ENCODE results near the gene MICAL2.

Gene MICAL2

GRCh38 chr11:12253843-12254281 lies 143.5 kb downstream of the MICAL2 start:
- no peak for DNase-seq

DNA sequence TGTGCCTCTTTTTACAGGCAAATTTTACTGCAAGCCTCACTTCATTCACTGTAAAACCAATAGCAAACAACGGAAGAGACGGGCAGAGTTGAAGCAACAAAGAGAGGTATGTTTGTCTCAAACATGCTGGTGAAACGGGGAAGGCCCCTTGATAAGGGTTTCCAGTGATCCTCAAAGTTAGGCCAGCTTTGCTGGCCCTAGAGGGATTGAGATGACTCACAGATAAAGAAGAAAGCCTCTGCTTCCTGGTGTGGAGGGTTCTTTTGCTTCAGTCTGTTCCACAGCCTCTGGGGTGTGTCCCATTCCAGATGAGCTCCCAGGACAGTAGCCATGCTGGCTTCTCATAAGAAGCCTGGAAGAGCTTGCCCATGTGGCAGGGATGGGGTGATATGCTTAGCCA lies 148.1 kb downstream of the MICAL2 start:
- DNase-seq = no peak

- DNase-seq = no peak
Measured at GRCh38 chr11:12259956-12260355, 149.6 kb downstream of the MICAL2 start.

DNA sequence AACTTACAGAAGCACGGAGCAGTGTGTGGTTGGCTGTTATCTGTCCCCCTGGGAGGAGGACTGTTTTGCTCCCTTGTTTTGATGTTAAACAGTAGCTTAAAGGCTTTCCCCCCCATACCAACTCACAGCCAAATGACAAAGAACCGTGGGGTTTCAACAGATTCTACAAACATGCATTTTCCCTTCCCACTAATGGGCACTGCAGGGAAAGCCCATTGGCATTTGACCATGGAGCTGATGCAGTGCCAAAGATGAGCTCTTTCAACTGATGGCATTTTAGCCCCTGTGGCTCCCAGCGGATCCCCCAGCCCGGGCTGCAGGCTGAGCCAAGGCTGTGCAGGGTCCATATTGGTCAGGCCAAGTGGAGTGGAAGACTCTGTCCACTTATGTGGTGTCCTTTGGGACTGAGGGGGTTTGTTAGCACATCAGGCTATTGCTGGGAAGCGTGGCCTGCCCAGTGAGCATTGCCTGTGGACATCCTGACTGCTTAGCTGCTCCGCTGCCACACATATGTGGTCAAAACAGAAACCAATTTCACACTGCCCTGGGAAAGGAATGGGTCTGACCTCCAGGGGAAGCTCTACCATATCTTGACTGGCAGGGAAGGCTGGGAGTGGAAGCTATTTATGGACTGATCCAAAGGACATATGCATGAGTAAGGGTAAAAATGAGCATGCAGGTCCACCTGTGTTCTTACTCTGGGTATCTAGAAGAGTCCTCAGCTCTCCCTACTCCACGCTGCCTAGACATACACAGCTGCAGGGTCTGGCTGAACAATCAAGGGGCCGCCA lies 150.5 kb downstream of the MICAL2 start:
- no peak for DNase-seq

DNA sequence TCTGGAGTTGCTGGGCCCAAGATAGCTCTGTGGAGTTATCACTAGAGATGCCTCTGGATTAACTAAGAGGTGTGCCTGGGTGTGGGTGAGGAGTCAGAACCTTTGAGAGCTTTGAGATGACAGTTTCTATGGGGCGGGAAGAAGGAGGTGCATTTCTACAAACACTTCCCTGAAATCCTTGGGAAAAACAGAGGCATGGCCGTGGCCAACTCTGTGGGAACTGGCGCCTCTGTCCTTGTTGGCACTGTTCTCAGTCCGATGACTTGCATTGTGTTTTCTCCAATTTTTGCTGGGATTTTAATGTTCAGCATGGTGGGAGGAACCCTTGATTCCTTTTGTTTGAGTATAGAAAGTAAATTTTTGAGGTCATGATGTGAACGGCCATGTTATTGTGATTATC lies 151.2 kb downstream of the MICAL2 start:
- no peak for DNase-seq

GRCh38 chr11:12263141-12263693 lies 152.8 kb downstream of the MICAL2 start:
- DNase-seq = no peak

- DNase-seq = no peak
Measured at GRCh38 chr11:12264361-12264760, 154.0 kb downstream of the MICAL2 start.

- no peak for DNase-seq
Measured at GRCh38 chr11:12266132-12266531, 155.7 kb downstream of the MICAL2 start.

DNA sequence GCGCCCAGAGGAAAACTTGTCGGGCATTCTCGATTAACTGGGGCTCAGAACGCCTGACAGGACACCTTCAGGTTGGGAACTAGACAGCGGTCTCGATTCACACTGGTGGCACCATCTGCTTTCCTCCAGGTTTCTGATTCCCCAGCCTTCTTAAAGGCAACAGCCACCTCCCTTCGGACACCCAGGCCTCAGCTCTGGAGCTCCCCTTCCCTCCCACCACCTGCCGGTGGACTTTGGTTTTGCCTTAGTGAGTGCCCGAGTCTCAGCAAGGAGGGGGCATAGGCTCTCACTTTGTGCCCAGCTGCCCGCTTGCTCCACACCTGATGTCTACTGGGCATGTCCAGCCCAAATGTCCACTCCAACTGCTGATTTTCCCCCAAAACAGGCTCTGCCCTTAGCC lies 156.6 kb downstream of the MICAL2 start:
- DNase-seq = no peak

- DNase-seq = no peak
Measured at GRCh38 chr11:12267921-12268320, 157.5 kb downstream of the MICAL2 start.

DNA sequence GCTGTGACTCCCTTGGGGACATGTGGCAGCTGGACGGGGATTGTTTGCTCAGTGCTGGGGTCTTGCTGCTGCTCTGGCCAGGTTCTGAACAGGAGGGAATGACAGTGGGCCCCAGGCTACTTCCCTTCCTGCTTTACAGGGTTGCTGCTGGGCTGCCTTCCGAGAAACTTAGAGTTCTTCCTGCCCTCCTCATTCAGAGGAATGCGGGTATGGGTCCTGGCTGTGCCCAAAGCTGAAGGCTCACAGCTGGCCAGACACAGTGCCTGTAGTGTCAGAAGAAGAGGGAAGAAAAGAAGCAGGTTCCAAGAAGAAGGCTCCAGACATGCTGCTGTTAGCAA lies 158.7 kb downstream of the MICAL2 start:
- DNase-seq = no peak

GRCh38 chr11:12269446-12270214 lies 159.2 kb downstream of the MICAL2 start:
- no peak for DNase-seq

DNA sequence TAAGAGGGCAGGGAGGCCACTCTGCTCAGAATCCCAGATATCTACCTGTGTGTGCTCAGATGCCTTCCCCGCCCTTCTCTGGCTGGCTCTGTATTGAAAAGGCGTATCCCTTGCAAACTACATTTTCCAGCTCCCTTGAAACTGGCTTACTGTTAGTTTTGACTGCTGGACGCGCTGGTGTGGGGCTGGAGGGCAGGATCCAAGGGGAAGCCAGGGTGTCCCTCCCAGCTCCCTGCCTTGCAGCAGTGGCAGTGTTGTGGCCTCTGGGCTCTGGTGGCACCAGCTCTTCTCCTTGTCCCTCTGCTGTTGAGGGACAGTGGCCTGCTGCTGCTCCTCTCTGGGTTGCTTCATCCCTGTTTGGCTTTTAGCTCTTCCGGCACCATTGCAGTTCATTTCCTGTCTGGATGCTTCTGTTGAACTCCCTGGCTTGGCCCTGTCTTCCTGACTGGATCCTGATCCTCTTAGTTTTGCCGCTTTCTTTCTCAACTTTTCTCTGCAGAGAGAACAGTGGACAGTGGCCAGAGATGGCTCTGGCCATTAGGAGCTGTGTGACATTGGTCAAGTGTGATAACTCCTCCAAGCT lies 159.9 kb downstream of the MICAL2 start:
- DNase-seq = no peak

- no peak for DNase-seq
Measured at GRCh38 chr11:12270817-12271216, 160.4 kb downstream of the MICAL2 start.

- DNase-seq = no peak
Measured at GRCh38 chr11:12271241-12271640, 160.9 kb downstream of the MICAL2 start.

- no peak for DNase-seq
Measured at GRCh38 chr11:12271826-12272366, 161.5 kb downstream of the MICAL2 start.

GRCh38 chr11:12272821-12273617 lies 162.6 kb downstream of the MICAL2 start:
- no peak for DNase-seq

DNA sequence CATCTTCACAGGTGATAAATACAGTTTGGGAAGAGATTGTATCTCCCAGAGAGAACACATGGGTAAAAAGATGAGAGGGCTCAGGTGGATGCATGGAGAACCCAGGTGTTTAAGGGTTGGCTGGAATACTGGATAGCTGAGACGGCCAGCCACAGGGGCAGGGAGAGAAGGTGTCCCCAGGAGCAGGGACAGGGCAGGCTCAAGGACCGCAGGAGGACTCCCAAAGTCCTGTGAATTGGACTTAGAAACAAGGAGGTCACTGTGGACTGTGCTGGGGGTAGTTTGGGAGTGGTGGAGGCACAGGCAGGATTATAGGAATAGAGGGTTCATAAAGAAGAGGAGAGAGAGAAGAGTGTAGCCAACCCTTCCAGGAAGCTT lies 163.2 kb downstream of the MICAL2 start:
- no peak for DNase-seq

DNA sequence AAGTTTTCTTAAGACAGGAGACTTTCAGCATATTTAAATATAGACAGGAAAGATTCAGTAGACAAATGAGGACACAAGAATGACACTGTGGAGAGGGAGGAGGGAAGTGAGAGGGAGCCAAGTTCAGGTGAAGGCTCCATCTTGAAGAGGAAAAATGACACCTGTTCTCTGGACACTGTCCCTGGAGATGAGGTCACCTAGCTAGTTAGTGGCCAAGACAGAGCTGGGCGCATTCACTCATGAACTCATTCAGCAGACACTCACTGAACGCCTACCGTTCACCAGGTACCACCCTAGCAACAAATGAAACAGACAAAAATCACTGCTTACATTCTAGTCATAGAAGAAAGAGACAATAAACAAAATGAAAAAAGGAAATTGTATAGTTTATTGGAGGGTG lies 163.7 kb downstream of the MICAL2 start:
- DNase-seq = no peak

DNA sequence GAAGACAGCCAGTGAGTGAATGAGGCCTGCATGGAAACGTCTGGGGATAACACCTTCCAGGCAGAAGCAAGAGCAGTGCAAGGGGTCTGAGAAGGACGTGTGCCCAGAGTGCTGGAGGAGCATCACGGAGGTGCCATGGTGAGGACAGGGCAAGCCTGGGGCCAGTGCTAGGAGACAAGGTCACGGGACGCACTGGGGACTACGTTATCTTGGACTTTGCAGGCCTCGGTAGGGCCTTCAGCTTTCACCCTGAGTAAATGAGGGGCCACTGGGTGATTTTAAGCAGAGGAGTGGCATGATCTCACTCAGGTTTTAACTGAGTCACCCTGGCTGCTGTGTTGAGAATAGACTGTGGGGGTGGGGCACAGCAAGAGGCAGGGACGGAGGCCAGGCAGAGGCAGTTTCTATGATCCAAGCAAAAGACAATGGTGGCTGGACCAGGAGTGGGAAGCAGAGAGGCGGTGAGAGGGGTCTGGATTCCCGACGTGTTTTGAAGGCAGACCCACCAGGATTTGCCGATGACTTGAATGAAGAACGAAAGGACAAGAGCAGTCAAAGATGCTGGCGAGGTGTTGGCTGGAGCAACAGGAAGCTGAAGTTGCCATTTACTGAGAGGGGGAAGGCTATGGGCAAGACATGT lies 164.3 kb downstream of the MICAL2 start:
- no peak for DNase-seq

DNA sequence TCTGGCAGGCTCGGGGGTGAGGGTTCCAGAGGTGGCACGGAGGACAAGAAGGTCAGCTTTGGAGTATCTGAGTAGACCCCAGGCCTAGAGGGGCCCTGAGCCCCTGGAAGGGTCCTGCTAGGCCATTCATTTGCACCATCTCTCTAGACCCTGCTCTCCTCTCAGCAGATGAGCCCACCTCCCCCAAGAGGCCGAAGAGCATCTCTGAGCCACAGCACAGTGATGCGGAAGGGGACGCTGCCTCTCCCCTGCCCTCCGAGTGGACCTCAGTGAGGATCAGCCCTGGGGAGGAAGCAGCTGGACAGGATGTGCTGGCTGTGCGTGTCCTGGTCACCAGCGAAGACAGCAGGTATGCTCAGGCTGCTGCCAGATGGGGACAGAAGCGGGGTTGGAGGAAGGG lies 165.4 kb downstream of the MICAL2 start:
- no peak for DNase-seq

GRCh38 chr11:12276356-12276755 lies 166.0 kb downstream of the MICAL2 start:
- no peak for DNase-seq

All from bone marrow (tissue), 2 donors.